Measurements from ENCODE around the gene ASTL.

- TF ChIP-seq CTCF (conservative IDR thresholded peaks at IDR 0.05): no peak
- no peak for TF ChIP-seq ZFX (IDR thresholded peaks at IDR 0.05)
These were observed 20.2 kb upstream of the ASTL start for GRCh38 chr2:96158554-96158940.
